K562 (cell line): ENCODE measurements around the gene PMIS2. TPM values are rescaled to one million over a fixed set of nuclear protein-coding genes. Genes with fewer than 3 reads are reported as not detected.
A peak's percentile ranks its signal among the peaks of the same experiment; 100 is the strongest.

ENCODE experiments used
- ARID1B ChIP-seq: fragments of 450-650 bp; IDR thresholded peaks from 2 replicates; pipeline ENCODE4 v1.6.1; 2016; ENCODE audit warnings: antibody characterized with exemption, mild to moderate bottlenecking, inconsistent platforms
- ASH1L ChIP-seq: fragments of 450-650 bp; IDR thresholded peaks from 2 replicates; pipeline ENCODE4 v1.6.1; 2018; ENCODE audit warnings: borderline replicate concordance, mild to moderate bottlenecking, low read depth; ENCODE audit not compliant: partially characterized antibody
- BRF2 ChIP-seq: IDR thresholded peaks from 3 replicates; pipeline ENCODE4 v1.6.1; 2011; ENCODE audit warnings: borderline replicate concordance, mild to moderate bottlenecking; ENCODE audit not compliant: insufficient read length, insufficient read depth
- E2F8 ChIP-seq: fragments of 450-650 bp; IDR thresholded peaks from 2 replicates; pipeline ENCODE4 v1.7.1; 2018; ENCODE audit warnings: mild to moderate bottlenecking, low read depth; ENCODE audit not compliant: partially characterized antibody
- ETV6 ChIP-seq, 3 experiments: fragments of 150-350 bp in 1 of 3; sonication (generic) in 1 of 3; formaldehyde crosslinking in 1 of 3; IDR thresholded peaks; 2 replicates each; pipeline versions ENCODE4 v1.6.1 to v1.8.0; 2014 to 2022; ENCODE audit warnings: borderline replicate concordance in 2 of 3, low read depth in 2 of 3, antibody characterized with exemption in 1 of 3, low read length in 1 of 3, mild to moderate bottlenecking in 1 of 3, missing genetic modification reagents in 1 of 3
- EWSR1 ChIP-seq: fragments of 450-650 bp; IDR thresholded peaks from 2 replicates; pipeline ENCODE4 v1.6.1; 2018; ENCODE audit warnings: borderline replicate concordance, mild to moderate bottlenecking, low read depth, moderate library complexity; ENCODE audit not compliant: partially characterized antibody
- FOS ChIP-seq: IDR thresholded peaks from 3 replicates; pipeline ENCODE4 v1.6.1; 2011; ENCODE audit not compliant: insufficient read length; ENCODE audit errors: extremely low read depth
- FOXP1 ChIP-seq: sonication (generic); formaldehyde crosslinking; IDR thresholded peaks from 2 replicates; pipeline ENCODE4 v1.8.0; 2022; ENCODE audit warnings: mild to moderate bottlenecking, missing genetic modification reagents
- NFYB ChIP-seq: IDR thresholded peaks from 2 replicates; pipeline ENCODE4 v1.6.1; 2011; ENCODE audit warnings: mild to moderate bottlenecking, moderate library complexity; ENCODE audit not compliant: insufficient read length; ENCODE audit errors: extremely low read depth
- PHF8 ChIP-seq: fragments of 200-600 bp; sonication (generic); IDR thresholded peaks from 2 replicates; pipeline ENCODE4 v1.6.1; 2012; ENCODE audit warnings: mixed run types, mild to moderate bottlenecking, inconsistent platforms, low read length, moderate library complexity, borderline replicate concordance
- PREB ChIP-seq: sonication (generic); formaldehyde crosslinking; IDR thresholded peaks from 2 replicates; pipeline ENCODE4 v1.8.1; 2023; ENCODE audit warnings: mild to moderate bottlenecking, missing genetic modification reagents
- SMARCA5 ChIP-seq: fragments of 450-650 bp; IDR thresholded peaks from 2 replicates; pipeline ENCODE4 v1.6.1; 2016
- TCF3 ChIP-seq: sonication (generic); formaldehyde crosslinking; IDR thresholded peaks from 2 replicates; pipeline ENCODE4 v1.4.0; 2020; ENCODE audit warnings: mild to moderate bottlenecking, missing genetic modification reagents
- VEZF1 ChIP-seq: fragments of 200-800 bp; sonication (Bioruptor generic); IDR thresholded peaks from 2 replicates; pipeline ENCODE4 v1.6.1; 2017; ENCODE audit warnings: missing genetic modification characterization, missing compliant biosample characterization
- XRCC4 ChIP-seq: IDR thresholded peaks from one replicate; pipeline ENCODE4 v1.6.1; 2011; ENCODE audit not compliant: insufficient read depth, insufficient read length; ENCODE audit errors: extremely low read depth
- ZNF134 ChIP-seq: fragments of 250-450 bp; sonication (Bioruptor Pico); conservative IDR thresholded peaks from 2 replicates; pipeline ENCODE4 v1.4.0; 2020
- ZNF175 ChIP-seq: fragments of 200-800 bp; sonication (Bioruptor generic); IDR thresholded peaks from 2 replicates; pipeline ENCODE4 v1.6.1; 2016; ENCODE audit warnings: low read depth, mild to moderate bottlenecking, missing genetic modification characterization, missing compliant biosample characterization
- polyA plus RNA-seq, 8 experiments: library from polyadenylated mRNA; depleted of rRNA in 4 of 8; stranded (reverse) in 5 of 8; unstranded in 3 of 8; fragments of >200 nt; fragmentation: Nextera tagmentation in 2 of 8; fragmentation: Illumina TruSeq in 1 of 8; extraction: Ambion mirVana in 2 of 8; extraction: Trizol in 1 of 8; gene quantifications; 2 replicates each; pipeline versions ENCODE4 v1.2.1 to v1.2.3, GENCODE V29; 2011 to 2014; ENCODE audit warnings: inconsistent platforms in 1 of 8, missing spikeins in 1 of 8
- total RNA-seq, 7 experiments: library from RNA; depleted of rRNA in 6 of 7; stranded (reverse); fragments of >200 nt in 6 of 7; fragmentation: Illumina TruSeq in 2 of 7; extraction: Trizol in 2 of 7; gene quantifications; 2 replicates each; pipeline versions ENCODE4 v1.2.1 to v1.2.3, GENCODE V29; 2011 to 2021; ENCODE audit warnings: low replicate concordance in 1 of 7
- TF ChIP-seq, protein P1 (sequence below): fragments of 200-800 bp; sonication (Bioruptor generic); IDR thresholded peaks from 2 replicates; pipeline ENCODE4 v1.6.1; 2017; ENCODE audit warnings: missing genetic modification characterization, missing compliant biosample characterization

The PMIS2 gene
- total and polyA plus RNA-seq, 9 of the 15 experiments (the other 6 are each of a cell fraction or from before 2014, with no cell fraction given): not detected

DNA sequence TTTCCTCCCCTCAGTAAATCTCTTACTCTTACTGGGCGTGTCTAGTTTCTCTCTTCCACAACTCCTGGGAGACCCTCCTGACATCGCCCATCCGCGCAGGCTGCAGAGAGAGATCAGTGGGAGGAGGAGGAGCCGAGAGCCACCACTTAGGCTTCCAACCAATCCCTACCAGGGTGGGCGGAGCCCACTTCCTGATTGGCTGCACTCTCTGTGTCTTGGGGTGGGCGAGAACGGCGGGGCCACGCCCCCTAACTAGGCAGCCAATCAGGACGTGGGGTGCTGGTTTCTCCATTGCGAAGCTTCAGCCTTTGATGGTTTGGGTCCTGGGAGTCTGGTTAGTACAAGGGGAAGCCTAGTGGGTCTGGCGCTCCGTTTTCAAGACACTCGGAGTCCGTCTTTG, at the start of gene PMIS2 (continued):
- TF ChIP-seq VEZF1: no peak
- no peak for TF ChIP-seq ETV6 (IDR thresholded peaks at IDR 0.05; ENCODE audit: borderline replicate concordance in 1 of 2, low read depth in 2 of 2, low read length in 1 of 2)
- TF ChIP-seq ETV6 (CRISPR knock-in tag; IDR thresholded peaks at IDR 0.05; ENCODE audit: borderline replicate concordance): no peak
- no peak for TF ChIP-seq EWSR1
- no peak for TF ChIP-seq ASH1L
- TF ChIP-seq FOS: peak; percentile 69
- TF ChIP-seq E2F8: no peak
- TF ChIP-seq FOXP1 (CRISPR knock-in tag): no peak
- TF ChIP-seq NFYB: peak; percentile 94
- no peak for TF ChIP-seq ZNF134 (CRISPR knock-in tag)
- no peak for TF ChIP-seq TCF3 (CRISPR knock-in tag)
- TF ChIP-seq BRF2: no peak
- no peak for TF ChIP-seq ARID1B
- no peak for TF ChIP-seq PREB (CRISPR knock-in tag)
- TF ChIP-seq XRCC4: no peak
- no peak for TF ChIP-seq SMARCA5
- no peak for TF ChIP-seq PHF8
- TF ChIP-seq, protein P1, sequence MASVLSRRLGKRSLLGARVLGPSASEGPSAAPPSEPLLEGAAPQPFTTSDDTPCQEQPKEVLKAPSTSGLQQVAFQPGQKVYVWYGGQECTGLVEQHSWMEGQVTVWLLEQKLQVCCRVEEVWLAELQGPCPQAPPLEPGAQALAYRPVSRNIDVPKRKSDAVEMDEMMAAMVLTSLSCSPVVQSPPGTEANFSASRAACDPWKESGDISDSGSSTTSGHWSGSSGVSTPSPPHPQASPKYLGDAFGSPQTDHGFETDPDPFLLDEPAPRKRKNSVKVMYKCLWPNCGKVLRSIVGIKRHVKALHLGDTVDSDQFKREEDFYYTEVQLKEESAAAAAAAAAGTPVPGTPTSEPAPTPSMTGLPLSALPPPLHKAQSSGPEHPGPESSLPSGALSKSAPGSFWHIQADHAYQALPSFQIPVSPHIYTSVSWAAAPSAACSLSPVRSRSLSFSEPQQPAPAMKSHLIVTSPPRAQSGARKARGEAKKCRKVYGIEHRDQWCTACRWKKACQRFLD: no peak
- no peak for TF ChIP-seq ZNF175 (CRISPR knock-in tag)
